HCT116 (cell line): Measurements from ENCODE around the gene CDH4. TPM values are rescaled to one million over a fixed set of nuclear protein-coding genes. Genes with fewer than 3 reads are reported as not detected.

ENCODE experiments used
- ATAC-seq: fragments of 200-7000 bp; cut with Tn5 transposase; 2 replicates; pipeline ENCODE4 v1.9.1; 2020; ENCODE audit warnings: mild to moderate bottlenecking, moderate library complexity
- BruUV-seq: library from RNA; stranded (reverse); fragments of 400-500 nt; replicated peaks from 2 replicates; lab custom pipeline; 2021; lab: Mats Ljungman, UMichigan
- CTCF ChIA-PET: fragments of 300-600 bp; sonication (Branson Sonifier 250); formaldehyde crosslinking; loops from one replicate; lab custom pipeline; 2021; ENCODE audit warnings: antibody characterized with exemption; lab: Charles Lee
- POLR2A ChIA-PET: fragments of 300-600, 350-600 bp; sonication (Branson Sonifier 250); formaldehyde crosslinking; loops from one replicate; lab custom pipeline; 2021; ENCODE audit warnings: antibody characterized with exemption; lab: Charles Lee
- RAD21 ChIA-PET, 2 experiments: fragments of 300-600 bp; sonication (Branson Sonifier 250); formaldehyde crosslinking; loops; one replicate each; lab custom pipeline; 2023; ENCODE audit warnings: low total read pairs in 2 of 2; ENCODE audit not compliant: uncharacterized antibody in 2 of 2, unreplicated experiment in 2 of 2, low non-redundant PET in 1 of 2; lab: Charles Lee
- DNase-seq: peaks from one replicate; pipeline ENCODE4 v3.0.0-alpha.2; 2010; ENCODE audit warnings: low read depth, low spot score
- H2AFZ ChIP-seq: fragments of 200-600 bp; shearing (Covaris generic), sonication (generic); 2 replicates; pipeline ENCODE4 v1.6.1; 2017; ENCODE audit warnings: low read depth, mixed run types, mixed read lengths, antibody characterized with exemption, low read length; ENCODE audit not compliant: poor library complexity, severe bottlenecking
- H3K27ac ChIP-seq: 2 replicates; pipeline ENCODE4 v1.5.1; 2012; ENCODE audit warnings: low read depth, low read length
- H3K27me3 ChIP-seq: fragments of 200-600 bp; sonication (generic); 2 replicates; pipeline ENCODE4 v1.6.1; 2016; ENCODE audit warnings: mixed run types, low read length, mixed read lengths; ENCODE audit not compliant: insufficient read depth
- H3K36me3 ChIP-seq, 2 experiments: fragments of 200-500 bp in 1 of 2; fragments of 200-600 bp in 1 of 2; sonication (Bioruptor generic) in 1 of 2; sonication (generic) in 1 of 2; 2 replicates each; pipeline versions ENCODE4 v1.5.1 to v1.6.1; 2014 to 2016; ENCODE audit warnings: low read length in 2 of 2, inconsistent platforms in 1 of 2, mixed read lengths in 1 of 2, mixed run types in 1 of 2; ENCODE audit not compliant: insufficient read depth in 2 of 2, control insufficient read depth in 1 of 2
- H3K4me1 ChIP-seq, 2 experiments: fragments of 200-600 bp in 1 of 2; sonication (generic) in 1 of 2; 2 replicates each; pipeline versions ENCODE4 v1.5.1 to v1.6.1; 2012 to 2017; ENCODE audit warnings: low read length in 2 of 2, inconsistent platforms in 1 of 2, mild to moderate bottlenecking in 1 of 2, mixed read lengths in 1 of 2, mixed run types in 1 of 2, moderate library complexity in 1 of 2; ENCODE audit not compliant: insufficient read depth in 2 of 2, control insufficient read depth in 1 of 2
- H3K4me2 ChIP-seq: fragments of 200-600 bp; sonication (generic); 2 replicates; pipeline ENCODE4 v1.6.1; 2017; ENCODE audit warnings: mixed run types, low read length, mixed read lengths
- H3K4me3 ChIP-seq, 2 experiments: fragments of 200-600 bp in 1 of 2; sonication (generic) in 1 of 2; replicated peaks in 1 of 2; 2 replicates each; pipeline ENCODE4 v1.5.1; 2011 to 2016; ENCODE audit warnings: low read length in 2 of 2, control low read depth in 1 of 2, low read depth in 1 of 2, mild to moderate bottlenecking in 1 of 2, mixed read lengths in 1 of 2, mixed run types in 1 of 2
- H3K79me2 ChIP-seq: fragments of 200-600 bp; sonication (generic); 2 replicates; pipeline ENCODE4 v1.6.1; 2017; ENCODE audit warnings: mild to moderate bottlenecking, mixed run types, low read length, moderate library complexity, mixed read lengths; ENCODE audit not compliant: insufficient read depth
- H3K9ac ChIP-seq: fragments of 200-600 bp; sonication (generic); 2 replicates; pipeline ENCODE4 v1.6.1; 2016; ENCODE audit warnings: low read length, mixed read lengths
- H3K9me2 ChIP-seq: fragments of 200-600 bp; sonication (generic), shearing (Covaris generic); 2 replicates; pipeline ENCODE4 v1.6.1; 2017; ENCODE audit warnings: mixed run types, mild to moderate bottlenecking, moderate library complexity; ENCODE audit not compliant: insufficient read depth
- H3K9me3 ChIP-seq, 2 experiments: fragments of 200-500 bp in 1 of 2; fragments of 200-600 bp in 1 of 2; sonication (Bioruptor generic) in 1 of 2; sonication (generic) in 1 of 2; 2 replicates each; pipeline ENCODE4 v1.6.1; 2014 to 2017; ENCODE audit warnings: low read length in 2 of 2, mixed read lengths in 2 of 2, inconsistent platforms in 1 of 2, low read depth in 1 of 2, mild to moderate bottlenecking in 1 of 2, mixed run types in 1 of 2, moderate library complexity in 1 of 2; ENCODE audit not compliant: control insufficient read depth in 1 of 2, insufficient read depth in 1 of 2
- H4K20me1 ChIP-seq: fragments of 200-600 bp; sonication (generic), shearing (Covaris generic); 2 replicates; pipeline ENCODE4 v1.6.1; 2017; ENCODE audit warnings: mixed run types, mild to moderate bottlenecking, moderate library complexity; ENCODE audit not compliant: insufficient read depth
- CBX3 ChIP-seq: IDR thresholded peaks from 2 replicates; pipeline ENCODE4 v1.6.1; 2012; ENCODE audit warnings: low read depth
- CEBPB ChIP-seq: IDR thresholded peaks from 2 replicates; pipeline ENCODE4 v1.6.1; 2012; ENCODE audit warnings: low read depth
- EGR1 ChIP-seq: IDR thresholded peaks from 2 replicates; pipeline ENCODE4 v1.6.1; 2012; ENCODE audit warnings: low read depth
- EZH2 ChIP-seq: fragments of 200-600 bp; sonication (generic); IDR thresholded peaks from 2 replicates; pipeline ENCODE4 v1.6.1; 2017; ENCODE audit warnings: antibody characterized with exemption, mixed run types
- EZH2phosphoT487 ChIP-seq: fragments of 200-600 bp; IDR thresholded peaks from 2 replicates; pipeline ENCODE4 v1.6.1; 2018; ENCODE audit warnings: antibody characterized with exemption, borderline replicate concordance
- FOSL1 ChIP-seq: IDR thresholded peaks from 2 replicates; pipeline ENCODE4 v1.6.1; 2012; ENCODE audit warnings: low read depth
- JUND ChIP-seq: IDR thresholded peaks from 2 replicates; pipeline ENCODE4 v1.6.1; 2012
- POLR2A ChIP-seq: IDR thresholded peaks from 2 replicates; pipeline ENCODE4 v1.7.0; 2011; ENCODE audit warnings: borderline replicate concordance; ENCODE audit not compliant: insufficient read depth, insufficient read length; ENCODE audit errors: extremely low read depth
- POLR2AphosphoS5 ChIP-seq: IDR thresholded peaks from 2 replicates; pipeline ENCODE4 v1.6.1; 2011; ENCODE audit warnings: mild to moderate bottlenecking, low read depth, low read length, moderate library complexity
- SP1 ChIP-seq: IDR thresholded peaks from 2 replicates; pipeline ENCODE4 v1.6.1; 2012; ENCODE audit warnings: low read depth
- SRF ChIP-seq: IDR thresholded peaks from 2 replicates; pipeline ENCODE4 v1.6.1; 2012; ENCODE audit warnings: low read depth
- YY1 ChIP-seq: IDR thresholded peaks from 2 replicates; pipeline ENCODE4 v1.6.1; 2011; ENCODE audit warnings: low read length, low read depth, moderate library complexity, mild to moderate bottlenecking; ENCODE audit not compliant: insufficient replicate concordance; ENCODE audit errors: extremely low read depth
- ZFX ChIP-seq: fragments of 450-650 bp; IDR thresholded peaks from 2 replicates; pipeline ENCODE4 v1.6.1; 2017
- ZNF274 ChIP-seq: fragments of 200-500 bp; sonication (Bioruptor generic); IDR thresholded peaks from 2 replicates; pipeline ENCODE4 v1.6.1; 2014; ENCODE audit warnings: mild to moderate bottlenecking, low read depth, low read length, inconsistent platforms
- intact Hi-C: fragments of 100-400 bp; cut with micrococcal nuclease; formaldehyde crosslinking; loops from 2 replicates; pipeline ENCODE4 v1.10.0; 2022
- total RNA-seq: library from RNA; stranded (reverse); gene quantifications from one replicate; pipeline ENCODE4 v1.2.1, GENCODE V29; 2021; ENCODE audit not compliant: unreplicated experiment
- TF ChIP-seq, protein P1 (sequence below): IDR thresholded peaks from 2 replicates; pipeline ENCODE4 v1.6.1; 2012

CDH4 gene
- total RNA-seq, 1 experiment from 2014 or later: not detected

DNA sequence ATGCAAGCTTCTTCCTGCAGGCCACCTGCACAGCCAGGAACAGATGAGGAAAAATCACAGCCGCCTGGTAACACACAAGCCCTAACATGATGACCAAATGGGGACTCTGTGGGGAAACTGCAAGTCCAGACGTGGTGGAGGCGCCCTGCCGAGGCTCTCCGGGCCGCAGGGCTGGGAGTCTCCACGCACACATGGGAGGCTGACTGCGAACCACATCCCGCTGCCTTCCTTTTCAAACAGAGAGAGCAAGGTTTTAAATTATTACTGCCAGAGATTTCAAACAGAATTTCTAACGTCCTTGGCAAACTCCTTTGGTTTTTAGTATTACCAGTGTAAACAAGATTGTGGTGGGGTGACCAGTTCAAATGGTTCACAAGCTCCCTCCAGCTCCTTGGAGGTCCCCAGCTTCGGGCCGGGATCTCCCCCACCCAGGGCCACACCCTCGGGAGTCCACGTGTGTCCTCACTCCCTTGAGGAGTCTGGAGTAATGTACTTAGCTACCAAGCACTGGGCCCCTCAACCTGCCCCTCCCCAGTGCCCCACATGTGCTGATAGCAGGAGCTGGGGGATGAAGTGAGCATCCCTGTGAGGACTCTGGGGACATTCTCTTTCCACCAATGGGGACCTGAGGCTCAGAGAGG, 560.9 kb downstream of the CDH4 start:
- H3K4me2 ChIP-seq: no peak overlapping the region
- intact Hi-C loops: no loop called here
- no peaks in the 10 kb centered on the region for H3K79me2 ChIP-seq
- H3K36me3 ChIP-seq: no peaks in the 10 kb centered on the region
- no peaks in the 10 kb centered on the region for H3K9me3 ChIP-seq
- H3K27me3 ChIP-seq: peaks cover 41% of the 10 kb centered on the region
- H4K20me1 ChIP-seq: no peaks in the 10 kb centered on the region
- ChIA-PET CTCF (no interaction called here), POLR2A (no interaction called here), RAD21 (no interaction called here)
- no TSS peak for BruUV-seq
- no peak overlapping the region for H3K9ac ChIP-seq
- no peak overlapping the region for H3K27ac ChIP-seq
- no peaks in the 10 kb centered on the region for H3K9me2 ChIP-seq
- H3K4me3 ChIP-seq: no peak overlapping the region
- DNase-seq: no peak
- no peak for ATAC-seq
- TF ChIP-seq FOSL1 (no peak), JUND (no peak), YY1 (no peak), EZH2phosphoT487 (no peak), SP1 (no peak), CEBPB (no peak), SRF (no peak), CBX3 (no peak), ZFX (no peak), EGR1 (no peak), POLR2A (no peak), EZH2 (no peak), ZNF274 (no peak)
- TF ChIP-seq, protein P1, sequence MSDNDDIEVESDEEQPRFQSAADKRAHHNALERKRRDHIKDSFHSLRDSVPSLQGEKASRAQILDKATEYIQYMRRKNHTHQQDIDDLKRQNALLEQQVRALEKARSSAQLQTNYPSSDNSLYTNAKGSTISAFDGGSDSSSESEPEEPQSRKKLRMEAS: no peak
- no peak overlapping the region for H2AFZ ChIP-seq
- H3K4me1 ChIP-seq: no peaks in the 10 kb centered on the region

DNA sequence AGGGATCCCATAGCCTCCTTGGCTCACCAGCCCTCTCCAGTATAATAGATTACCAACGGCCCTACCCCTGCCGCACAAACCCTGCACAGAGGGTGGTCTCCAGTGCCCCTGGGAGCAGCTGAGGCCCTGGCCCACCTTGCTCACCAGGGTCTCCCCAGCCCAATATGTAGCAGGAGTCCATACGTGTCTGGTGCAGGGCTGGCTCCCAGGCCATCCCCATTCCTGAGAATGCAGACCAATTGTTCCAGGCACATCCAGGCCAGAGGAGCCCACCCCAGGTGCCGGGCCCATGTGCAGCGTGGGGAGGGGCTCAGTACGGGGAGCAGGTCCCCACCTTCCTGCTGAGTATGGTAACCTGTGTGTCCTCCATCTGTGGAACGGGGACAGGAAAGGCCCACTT, 561.7 kb downstream of the CDH4 start:
- no peak for ATAC-seq
- H2AFZ ChIP-seq: no peak overlapping the region
- DNase-seq: no peak
- no peak overlapping the region for H3K9ac ChIP-seq
- H3K36me3 ChIP-seq: no peaks in the 10 kb centered on the region
- H3K9me3 ChIP-seq: no peaks in the 10 kb centered on the region
- ChIA-PET CTCF (no interaction called here), RAD21 (no interaction called here), POLR2A (interaction anchor here (0.6 kb wide), 1 partner anchor 663 kb away, joined by 3 read pairs; no protein-coding TSS in a partner anchor)
- H3K4me1 ChIP-seq: no peaks in the 10 kb centered on the region
- no peaks in the 10 kb centered on the region for H3K9me2 ChIP-seq
- peaks cover 35% of the 10 kb centered on the region for H3K27me3 ChIP-seq
- TF ChIP-seq POLR2AphosphoS5 (no peak), SRF (no peak), YY1 (no peak), SP1 (no peak)
- no peak overlapping the region for H3K27ac ChIP-seq
- no peak overlapping the region for H3K4me2 ChIP-seq
- intact Hi-C loops: no loop called here
- H3K4me3 ChIP-seq: no peak overlapping the region
- no peaks in the 10 kb centered on the region for H4K20me1 ChIP-seq
- BruUV-seq: no TSS peak
- no peaks in the 10 kb centered on the region for H3K79me2 ChIP-seq
